ENCODE measurements around the gene GASK1A.

Gene GASK1A

GRCh38 chr3:42937334-42937733 lies 41.8 kb upstream of the GASK1A start:
- no peak overlapping the region for H3K4me3 ChIP-seq (replicated peaks; ENCODE audit: low read depth, low read length)
- no peak for TF ChIP-seq CTCF (IDR thresholded peaks at IDR 0.05; ENCODE audit: insufficient read depth, low read length, poor library complexity, severe bottlenecking)
- H3K27me3 ChIP-seq (replicated peaks; ENCODE audit: control insufficient read depth, insufficient read depth, low read length) = no peaks in the 10 kb centered on the region; the same call in 1 of the 2 replicates
- DNase-seq (ENCODE audit: extremely low read depth, insufficient read length) = no peak
- no peaks in the 10 kb centered on the region for H3K36me3 ChIP-seq (ENCODE audit: control insufficient read depth, insufficient read depth, low read length)

GRCh38 chr3:42942693-42943092 lies 36.4 kb upstream of the GASK1A start:
- TF ChIP-seq CTCF (IDR thresholded peaks at IDR 0.05; ENCODE audit: insufficient read depth, low read length, poor library complexity, severe bottlenecking) = no peak
- Histone ChIP-seq H3K4me3 (replicated peaks; ENCODE audit: low read depth, low read length) (no peak overlapping the region), H3K27me3 (replicated peaks; ENCODE audit: control insufficient read depth, insufficient read depth, low read length) (no peaks in the 10 kb centered on the region; the same call in 1 of the 2 replicates), H3K36me3 (ENCODE audit: control insufficient read depth, insufficient read depth, low read length) (no peaks in the 10 kb centered on the region)
- DNase-seq (ENCODE audit: extremely low read depth, insufficient read length) = no peak

GRCh38 chr3:42946050-42946449 lies 33.1 kb upstream of the GASK1A start:
- TF ChIP-seq CTCF (IDR thresholded peaks at IDR 0.05; ENCODE audit: insufficient read depth, low read length, poor library complexity, severe bottlenecking) = no peak
- no peaks in the 10 kb centered on the region; the same call in 1 of the 2 replicates for H3K27me3 ChIP-seq (replicated peaks; ENCODE audit: control insufficient read depth, insufficient read depth, low read length)

GRCh38 chr3:42957573-42957972 lies 21.5 kb upstream of the GASK1A start:
- DNase-seq (ENCODE audit: extremely low read depth, insufficient read length) = no peak
- H3K27me3 ChIP-seq (replicated peaks; ENCODE audit: control insufficient read depth, insufficient read depth, low read length) = no peaks in the 10 kb centered on the region
- no peaks in the 10 kb centered on the region for H3K36me3 ChIP-seq (ENCODE audit: control insufficient read depth, insufficient read depth, low read length)
- no peak for TF ChIP-seq CTCF (IDR thresholded peaks at IDR 0.05; ENCODE audit: insufficient read depth, low read length, poor library complexity, severe bottlenecking)
- no peak overlapping the region for H3K4me3 ChIP-seq (replicated peaks; ENCODE audit: low read depth, low read length)

More at GRCh38 chr3:42946050-42946449, 33.1 kb upstream of the GASK1A start:
- H3K4me3 ChIP-seq (replicated peaks; ENCODE audit: low read depth, low read length) = no peak overlapping the region
- no peaks in the 10 kb centered on the region for H3K36me3 ChIP-seq (ENCODE audit: control insufficient read depth, insufficient read depth, low read length)
- no peak for DNase-seq (ENCODE audit: extremely low read depth, insufficient read length)

- Histone ChIP-seq H3K4me3 (replicated peaks; ENCODE audit: low read depth, low read length) (no peak overlapping the region), H3K27me3 (replicated peaks; ENCODE audit: control insufficient read depth, insufficient read depth, low read length) (no peaks in the 10 kb centered on the region), H3K36me3 (ENCODE audit: control insufficient read depth, insufficient read depth, low read length) (no peaks in the 10 kb centered on the region)
- TF ChIP-seq CTCF (IDR thresholded peaks at IDR 0.05; ENCODE audit: insufficient read depth, low read length, poor library complexity, severe bottlenecking) = no peak
- DNase-seq (ENCODE audit: extremely low read depth, insufficient read length) = no peak
Observed at GRCh38 chr3:42960282-42960681, 18.8 kb upstream of the GASK1A start.

- no peak for TF ChIP-seq CTCF (IDR thresholded peaks at IDR 0.05; ENCODE audit: insufficient read depth, low read length, poor library complexity, severe bottlenecking)
- Histone ChIP-seq H3K36me3 (ENCODE audit: control insufficient read depth, insufficient read depth, low read length) (no peaks in the 10 kb centered on the region), H3K27me3 (replicated peaks; ENCODE audit: control insufficient read depth, insufficient read depth, low read length) (no peaks in the 10 kb centered on the region), H3K4me3 (replicated peaks; ENCODE audit: low read depth, low read length) (no peak overlapping the region)
- no peak for DNase-seq (ENCODE audit: extremely low read depth, insufficient read length)
Observed at GRCh38 chr3:42960786-42961185, 18.3 kb upstream of the GASK1A start.
